T-helper 2 cell treated with Interferon-gamma antibody and Interleukin-4, amounts not matched to agents 5 μg/mL and 100 μg/mL, for 36 hours (primary cell): ENCODE measurements around the gene DCUN1D1.

Experiments
- DNase-seq: peaks from one replicate; pipeline ENCODE4 v3.0.0; 2021; ENCODE audit warnings: low spot score
- H3K27ac Mint-ChIP-seq: one replicate; pipeline ENCODE4 v1.8.0; 2021; ENCODE audit warnings: mild to moderate bottlenecking, mixed read lengths
- H3K27me3 Mint-ChIP-seq: one replicate; pipeline ENCODE4 v1.8.0; 2021; ENCODE audit warnings: low read depth, mixed read lengths
- H3K36me3 Mint-ChIP-seq: one replicate; pipeline ENCODE4 v1.8.0; 2021; ENCODE audit warnings: low read depth, mixed read lengths
- H3K4me1 Mint-ChIP-seq: one replicate; pipeline ENCODE4 v1.8.0; 2021; ENCODE audit warnings: low read depth, mixed read lengths
- H3K4me3 Mint-ChIP-seq: one replicate; pipeline ENCODE4 v1.8.0; 2022; ENCODE audit warnings: mild to moderate bottlenecking, moderate library complexity, mixed read lengths
- H3K9me3 Mint-ChIP-seq: one replicate; pipeline ENCODE4 v1.8.0; 2021; ENCODE audit warnings: mixed read lengths

The DCUN1D1 gene

DNA sequence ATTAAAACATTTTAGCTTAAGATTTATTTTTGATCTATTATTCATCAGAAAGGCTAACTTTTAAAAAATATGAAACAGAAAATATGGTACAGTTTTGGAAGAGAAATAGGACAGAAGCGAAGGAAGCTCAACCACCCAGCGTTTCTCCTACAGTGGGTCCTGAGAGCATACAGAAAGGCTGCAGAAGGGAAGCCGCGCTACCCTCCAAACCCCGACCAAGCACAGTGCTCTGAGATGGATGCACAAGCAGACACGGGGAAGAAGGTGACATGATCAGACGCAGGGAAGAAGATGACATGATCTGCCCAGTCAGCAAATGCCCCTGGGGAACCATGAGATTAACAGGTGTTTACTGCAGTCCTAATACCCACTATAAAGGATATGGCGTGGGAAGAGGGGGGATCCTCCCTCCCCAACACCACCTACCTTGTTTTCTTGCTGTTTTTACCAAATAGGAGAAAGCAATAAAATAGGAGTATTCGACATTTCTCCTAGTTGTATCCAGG, 14.4 kb downstream of the DCUN1D1 start:
- H3K4me1 Mint-ChIP-seq: peaks cover 48% of the 10 kb centered on the region
- H3K27me3 Mint-ChIP-seq: no peaks in the 10 kb centered on the region
- H3K36me3 Mint-ChIP-seq: peaks cover 21% of the 10 kb centered on the region
- H3K27ac Mint-ChIP-seq: no peak overlapping the region
- peak overlapping the region; percentile 30 for H3K4me3 Mint-ChIP-seq
- DNase-seq: no peak
- no peaks in the 10 kb centered on the region for H3K9me3 Mint-ChIP-seq

DNA sequence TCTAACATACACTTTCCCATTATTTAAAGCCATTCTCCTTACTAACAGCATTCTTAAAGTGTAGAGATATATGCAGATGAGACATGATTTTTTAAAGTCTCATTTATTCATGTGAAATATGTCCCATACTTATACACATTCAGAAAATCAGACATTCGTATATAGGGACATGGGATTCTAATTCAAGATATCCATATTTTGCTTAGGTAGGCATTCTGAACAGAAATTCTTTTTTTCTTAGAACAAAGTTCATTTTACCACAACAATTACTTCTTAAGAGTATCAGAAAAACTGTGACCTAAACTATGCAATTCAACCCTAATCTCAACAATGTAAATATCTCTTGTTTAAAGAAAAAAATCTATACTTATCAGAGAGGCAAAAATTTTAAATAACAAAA, 16.2 kb downstream of the DCUN1D1 start:
- Mint-ChIP-seq H3K27me3 (no peaks in the 10 kb centered on the region), H3K4me3 (no peak overlapping the region)

DNA sequence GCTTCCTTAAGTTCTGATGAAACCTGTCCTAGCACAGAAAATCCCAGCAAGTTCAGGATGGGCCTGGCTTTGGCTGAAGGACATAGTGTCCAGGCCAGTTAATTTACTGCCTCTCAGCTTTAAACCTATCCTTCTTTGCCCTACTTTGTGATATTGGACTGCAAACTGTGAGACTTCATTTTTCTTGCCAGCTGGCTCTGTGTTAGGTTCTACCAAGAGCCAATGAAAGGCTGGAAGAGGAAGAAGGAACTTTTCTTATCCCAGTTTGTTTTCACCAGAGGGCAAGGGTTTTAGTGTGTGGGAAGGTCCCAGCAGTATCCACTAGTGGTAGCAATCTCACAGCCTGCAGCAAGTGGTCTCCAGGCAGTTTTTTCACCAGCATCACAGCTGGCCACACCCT, 18.2 kb downstream of the DCUN1D1 start:
- H3K27me3 Mint-ChIP-seq: no peaks in the 10 kb centered on the region
- H3K36me3 Mint-ChIP-seq: peaks cover 23% of the 10 kb centered on the region
- H3K4me3 Mint-ChIP-seq: no peak overlapping the region
- H3K4me1 Mint-ChIP-seq: peaks cover 28% of the 10 kb centered on the region
- no peak overlapping the region for H3K27ac Mint-ChIP-seq
- no peaks in the 10 kb centered on the region for H3K9me3 Mint-ChIP-seq
- DNase-seq: no peak

More for the DNA sequence above, 16.2 kb downstream of the DCUN1D1 start:
- H3K9me3 Mint-ChIP-seq: no peaks in the 10 kb centered on the region
- H3K36me3 Mint-ChIP-seq: peaks cover 22% of the 10 kb centered on the region
- DNase-seq: no peak
- no peak overlapping the region for H3K27ac Mint-ChIP-seq
- peaks cover 43% of the 10 kb centered on the region for H3K4me1 Mint-ChIP-seq

DNA sequence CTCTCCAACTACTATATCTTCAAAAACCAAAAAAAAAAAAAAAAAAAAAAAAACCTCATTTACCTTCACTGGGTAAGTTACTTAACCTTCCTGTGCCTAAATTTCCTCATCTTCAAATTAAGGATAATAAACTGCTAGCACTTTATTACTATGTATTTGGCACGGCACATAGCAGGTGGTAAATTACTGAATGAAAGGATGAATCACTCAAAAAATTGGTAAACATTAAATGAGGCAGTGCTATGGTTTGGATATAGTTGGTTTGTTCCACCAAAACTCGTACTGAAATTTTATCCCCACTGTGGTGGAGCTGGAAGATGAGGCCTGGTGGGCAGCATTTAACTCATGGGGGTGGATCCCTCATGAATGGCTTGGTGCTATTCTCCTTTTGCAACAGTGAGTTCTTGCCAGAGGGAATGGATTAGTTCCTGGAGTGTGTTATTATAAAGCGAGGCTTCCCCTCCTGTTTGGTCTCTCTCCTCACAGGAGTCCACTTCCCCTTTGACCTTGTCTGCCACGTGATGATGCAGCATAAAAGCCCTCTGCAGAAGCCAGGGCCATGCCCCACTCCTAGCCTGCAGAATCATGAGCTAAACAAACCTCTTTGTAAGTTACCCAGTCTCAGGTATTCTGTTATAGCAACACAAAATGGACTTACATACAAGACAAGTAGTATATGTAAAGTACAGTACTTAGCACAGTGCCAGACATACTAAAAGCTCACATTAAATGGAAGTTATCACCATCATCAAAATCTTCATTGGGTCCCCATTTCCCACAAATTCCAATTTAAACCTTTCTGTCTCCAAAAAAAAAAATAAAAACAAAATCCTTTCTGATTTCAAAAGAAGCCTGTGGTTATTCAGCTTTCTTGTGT, 20.6 kb downstream of the DCUN1D1 start:
- Mint-ChIP-seq H3K4me3 (no peak overlapping the region), H3K27me3 (no peaks in the 10 kb centered on the region), H3K4me1 (peaks cover 13% of the 10 kb centered on the region), H3K9me3 (no peaks in the 10 kb centered on the region), H3K36me3 (peaks cover 26% of the 10 kb centered on the region), H3K27ac (no peak overlapping the region)
- DNase-seq: no peak

DNA sequence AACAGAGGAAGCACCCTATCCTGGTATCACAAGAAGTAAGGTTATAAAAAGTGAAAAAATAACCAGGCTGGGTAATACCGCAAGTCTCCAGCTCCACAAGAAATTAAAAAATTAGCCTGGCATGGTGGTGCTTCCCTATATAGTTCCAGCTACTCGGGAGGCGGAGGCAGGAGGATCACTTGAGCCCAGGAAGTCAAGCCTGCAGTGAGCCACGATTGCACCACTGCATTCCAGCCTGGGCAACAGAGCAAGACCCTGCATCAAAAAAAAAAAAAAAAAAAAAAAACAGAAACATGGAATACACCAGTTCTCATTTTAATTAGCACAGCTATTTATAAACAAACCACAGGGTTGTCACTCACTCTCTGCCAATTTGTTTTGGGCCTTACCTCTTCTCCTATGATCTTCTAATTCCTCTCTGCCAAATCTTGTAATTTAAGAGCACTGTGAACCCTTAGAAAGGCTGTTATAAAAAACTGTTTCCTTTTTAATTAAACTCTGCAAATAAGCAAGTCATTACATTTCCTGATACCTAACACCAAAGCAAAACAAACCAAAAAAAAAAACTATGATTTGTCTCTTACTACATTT, 22.6 kb downstream of the DCUN1D1 start:
- Mint-ChIP-seq H3K4me1 (peaks cover 11% of the 10 kb centered on the region), H3K27ac (no peak overlapping the region), H3K27me3 (no peaks in the 10 kb centered on the region), H3K4me3 (no peak overlapping the region), H3K9me3 (no peaks in the 10 kb centered on the region), H3K36me3 (peaks cover 32% of the 10 kb centered on the region)
- no peak for DNase-seq

DNA sequence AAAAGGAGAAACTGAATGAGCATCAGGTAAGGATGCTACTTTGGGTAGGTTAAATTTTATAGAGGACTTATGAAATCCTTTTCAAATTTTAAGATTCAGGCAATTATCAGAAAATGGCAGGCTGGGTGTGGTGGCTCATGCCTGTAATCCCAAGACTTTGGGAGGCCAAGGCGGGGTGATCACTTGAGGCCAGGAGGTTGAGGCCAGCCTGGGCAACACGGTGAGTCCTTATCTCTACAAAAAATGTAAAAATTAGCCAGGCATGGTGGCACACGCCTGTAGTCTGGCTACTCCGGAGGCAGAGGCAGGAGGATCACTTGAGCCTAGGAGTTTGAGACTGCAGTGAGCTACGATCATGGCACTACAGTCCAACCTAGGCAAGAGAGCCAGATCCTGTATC, 23.1 kb downstream of the DCUN1D1 start:
- H3K4me3 Mint-ChIP-seq: no peak overlapping the region
- H3K4me1 Mint-ChIP-seq: peaks cover 8% of the 10 kb centered on the region
- H3K9me3 Mint-ChIP-seq: no peaks in the 10 kb centered on the region
- H3K36me3 Mint-ChIP-seq: peaks cover 33% of the 10 kb centered on the region
- DNase-seq: no peak
- no peak overlapping the region for H3K27ac Mint-ChIP-seq
- no peaks in the 10 kb centered on the region for H3K27me3 Mint-ChIP-seq

DNA sequence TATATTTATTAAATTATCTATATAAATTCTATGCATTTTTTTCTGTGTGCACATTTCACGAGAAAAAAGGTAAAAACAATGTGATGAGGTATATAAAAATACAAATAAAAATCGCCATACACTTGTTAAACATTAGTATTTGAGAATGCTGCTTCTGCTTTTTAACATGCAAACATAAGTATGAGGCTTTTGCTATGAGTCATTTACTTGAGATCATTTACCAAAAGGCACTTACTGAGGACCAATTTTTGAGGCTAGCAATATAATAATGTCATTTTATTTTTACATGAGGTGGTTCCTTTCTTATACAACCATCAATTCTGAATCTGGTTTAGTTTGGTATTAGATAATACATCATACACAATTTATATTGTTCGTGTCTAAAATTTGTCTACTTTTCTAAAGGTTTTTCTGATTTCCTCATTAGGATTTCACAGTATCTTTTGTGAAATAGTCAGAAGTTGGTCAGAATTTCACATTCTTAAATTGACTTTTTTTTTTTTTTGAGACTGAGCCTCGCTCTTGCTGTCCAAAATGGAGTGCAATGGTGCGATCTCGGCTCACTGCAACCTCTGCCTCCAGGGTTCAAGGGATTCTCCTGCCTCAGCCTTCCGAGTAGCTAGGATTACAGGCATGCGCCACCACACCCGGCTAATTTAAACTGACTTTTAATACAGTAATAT, 25.6 kb downstream of the DCUN1D1 start:
- Mint-ChIP-seq H3K27ac (no peak overlapping the region), H3K4me3 (no peak overlapping the region), H3K27me3 (no peaks in the 10 kb centered on the region), H3K9me3 (no peaks in the 10 kb centered on the region), H3K4me1 (peaks cover 5% of the 10 kb centered on the region), H3K36me3 (peaks cover 39% of the 10 kb centered on the region)
- no peak for DNase-seq

DNA sequence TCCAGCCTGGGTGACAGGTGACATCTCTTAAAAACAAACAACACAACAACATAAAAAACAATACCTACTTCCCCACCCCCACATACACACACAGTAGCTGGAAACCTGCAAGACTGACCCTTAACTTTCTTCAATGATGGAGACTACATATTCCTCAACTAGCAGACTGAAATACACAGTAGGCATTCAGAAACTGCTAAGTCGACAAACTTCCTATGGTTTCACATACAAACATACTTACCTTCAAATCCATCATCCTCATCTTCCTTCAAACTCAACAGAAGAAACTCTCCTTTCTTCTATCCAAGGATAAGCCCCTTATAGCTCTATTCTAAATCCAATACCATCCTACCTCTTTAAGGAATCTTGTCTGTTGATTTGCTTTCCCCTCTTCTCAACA, 30.6 kb downstream of the DCUN1D1 start:
- Mint-ChIP-seq H3K27me3 (no peaks in the 10 kb centered on the region), H3K9me3 (no peaks in the 10 kb centered on the region), H3K36me3 (peaks cover 44% of the 10 kb centered on the region), H3K4me1 (no peaks in the 10 kb centered on the region), H3K4me3 (no peak overlapping the region), H3K27ac (no peak overlapping the region)
- no peak for DNase-seq

DNA sequence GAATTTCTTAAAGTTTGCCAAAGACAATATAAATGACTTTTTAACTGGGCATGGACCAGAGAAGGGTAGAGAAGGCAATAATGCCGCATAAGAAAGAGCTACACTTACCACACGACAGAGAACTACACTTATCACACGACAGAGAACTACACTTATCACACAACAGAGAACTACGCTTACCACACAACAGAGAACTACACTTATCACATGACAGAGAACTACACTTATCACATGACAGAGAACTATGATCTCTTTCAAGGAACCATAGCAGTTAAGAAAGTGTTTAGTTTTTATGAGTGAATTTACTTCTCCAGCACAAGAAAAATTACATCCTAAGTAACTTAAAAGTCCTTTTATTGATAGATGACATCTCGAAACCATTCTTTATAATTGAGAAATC, 32.0 kb downstream of the DCUN1D1 start:
- H3K36me3 Mint-ChIP-seq: peaks cover 45% of the 10 kb centered on the region
- no peaks in the 10 kb centered on the region for H3K9me3 Mint-ChIP-seq
- no peaks in the 10 kb centered on the region for H3K27me3 Mint-ChIP-seq
- H3K4me3 Mint-ChIP-seq: no peak overlapping the region
- no peaks in the 10 kb centered on the region for H3K4me1 Mint-ChIP-seq
- DNase-seq: no peak
- no peak overlapping the region for H3K27ac Mint-ChIP-seq

DNA sequence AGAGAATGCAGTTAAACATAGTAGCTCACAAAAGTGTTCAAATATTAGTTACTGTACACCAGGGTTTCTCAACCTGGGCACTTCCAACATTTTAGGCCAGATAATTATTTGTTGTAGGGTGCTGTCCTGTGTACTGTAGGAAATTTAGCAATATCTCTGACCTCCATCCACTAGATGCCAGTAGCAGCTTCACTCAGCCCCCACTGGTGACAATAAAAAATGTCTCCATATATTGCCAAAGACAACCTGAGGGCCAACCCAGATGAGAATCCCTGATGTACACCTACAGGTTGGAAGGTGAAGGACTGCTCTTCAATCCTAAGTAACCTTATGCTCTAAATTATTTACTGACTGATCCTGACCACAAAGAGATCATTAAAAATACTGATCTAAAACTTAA, 32.5 kb downstream of the DCUN1D1 start:
- H3K36me3 Mint-ChIP-seq: peaks cover 43% of the 10 kb centered on the region
- H3K27ac Mint-ChIP-seq: no peak overlapping the region
- no peaks in the 10 kb centered on the region for H3K27me3 Mint-ChIP-seq
- H3K9me3 Mint-ChIP-seq: no peaks in the 10 kb centered on the region
- H3K4me1 Mint-ChIP-seq: no peaks in the 10 kb centered on the region
- H3K4me3 Mint-ChIP-seq: no peak overlapping the region
- DNase-seq: no peak

DNA sequence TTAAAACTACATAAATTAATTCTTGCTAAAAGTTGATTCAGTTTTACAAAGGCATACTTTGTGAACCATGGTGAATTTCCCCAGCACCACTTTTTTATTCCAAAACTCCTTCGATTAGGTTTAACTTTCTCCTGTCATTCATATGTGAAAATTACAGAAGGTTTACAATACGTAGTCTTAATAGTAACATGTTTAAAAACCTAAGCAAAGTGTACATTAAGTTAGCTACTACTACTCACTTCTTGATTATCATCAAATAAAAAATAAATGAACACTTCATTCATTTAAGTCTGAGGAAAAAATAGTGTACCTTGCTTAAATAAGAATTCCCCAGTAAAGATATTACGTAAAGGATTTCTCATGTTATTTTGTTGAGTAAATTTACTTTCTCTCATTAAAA, 38.6 kb downstream of the DCUN1D1 start:
- H3K27me3 Mint-ChIP-seq: no peaks in the 10 kb centered on the region
- no peak overlapping the region for H3K27ac Mint-ChIP-seq
- peaks cover 27% of the 10 kb centered on the region for H3K36me3 Mint-ChIP-seq
- no peaks in the 10 kb centered on the region for H3K9me3 Mint-ChIP-seq
- no peak overlapping the region for H3K4me3 Mint-ChIP-seq
- DNase-seq: no peak
- peaks cover 12% of the 10 kb centered on the region for H3K4me1 Mint-ChIP-seq

DNA sequence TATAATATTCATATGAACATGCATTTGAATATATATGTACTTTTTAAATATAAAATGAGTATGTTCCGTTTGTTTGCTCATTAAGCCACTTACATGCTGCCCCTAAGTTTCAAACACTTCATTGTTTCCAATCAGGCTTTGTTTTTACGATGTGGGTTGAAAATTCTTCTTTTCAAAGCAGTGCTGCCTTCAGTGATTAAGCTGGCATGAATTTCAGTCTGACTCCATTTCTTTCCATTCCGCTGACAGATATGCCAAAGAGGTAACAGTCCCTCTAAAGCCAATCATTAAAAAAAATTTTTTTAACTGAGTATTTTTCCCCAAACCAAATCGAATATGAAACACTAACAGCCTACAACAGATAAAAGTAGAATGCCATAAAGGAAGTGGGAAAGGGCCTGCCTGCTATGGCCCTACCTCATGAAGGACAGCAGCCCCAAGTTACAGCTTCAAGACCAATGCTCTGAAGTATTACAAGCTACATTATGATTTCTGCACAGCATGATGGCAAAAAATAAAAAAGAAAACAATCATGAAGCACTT, 40.0 kb downstream of the DCUN1D1 start:
- no peaks in the 10 kb centered on the region for H3K9me3 Mint-ChIP-seq
- no peak for DNase-seq
- H3K4me3 Mint-ChIP-seq: no peak overlapping the region
- peaks cover 15% of the 10 kb centered on the region for H3K36me3 Mint-ChIP-seq
- no peak overlapping the region for H3K27ac Mint-ChIP-seq
- H3K4me1 Mint-ChIP-seq: peaks cover 19% of the 10 kb centered on the region
- H3K27me3 Mint-ChIP-seq: no peaks in the 10 kb centered on the region

DNA sequence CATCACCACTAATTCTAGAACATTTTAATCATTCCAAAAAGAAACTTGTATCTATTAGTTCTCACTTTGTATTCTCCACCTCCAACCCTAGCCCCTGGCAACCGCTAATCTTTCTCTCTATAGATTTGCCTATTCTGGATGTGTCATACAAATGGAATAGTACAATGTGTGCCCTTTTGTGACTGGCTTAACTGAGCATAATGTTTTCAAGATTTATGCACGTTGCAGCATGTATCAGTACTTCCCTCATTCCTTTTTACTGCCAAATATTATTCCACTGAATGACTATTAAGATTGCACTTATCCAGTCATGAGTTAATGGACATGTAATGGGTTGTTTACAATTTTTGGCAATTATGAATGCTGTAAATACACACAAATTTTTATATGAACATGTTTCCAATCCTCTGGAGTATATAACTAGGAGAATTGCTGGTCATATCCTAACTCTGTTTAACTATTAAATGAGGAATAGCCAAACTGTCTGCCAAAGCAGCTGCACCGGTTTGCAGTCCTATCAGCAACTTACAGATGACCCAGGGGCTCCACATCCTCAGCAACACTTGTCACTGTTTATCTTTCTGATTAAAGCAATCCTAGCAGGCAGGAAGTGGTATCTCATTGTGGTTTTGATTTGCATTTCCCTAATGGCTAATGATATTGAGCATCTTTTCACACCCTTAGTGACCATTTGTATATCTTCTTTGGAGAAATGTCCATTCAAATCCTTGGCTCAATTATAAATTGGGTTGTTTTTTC, 42.9 kb downstream of the DCUN1D1 start:
- no peak overlapping the region for H3K27ac Mint-ChIP-seq
- H3K27me3 Mint-ChIP-seq: no peaks in the 10 kb centered on the region
- H3K36me3 Mint-ChIP-seq: peaks cover 10% of the 10 kb centered on the region
- peaks cover 21% of the 10 kb centered on the region for H3K4me1 Mint-ChIP-seq
- H3K4me3 Mint-ChIP-seq: no peak overlapping the region
- peaks cover 5% of the 10 kb centered on the region for H3K9me3 Mint-ChIP-seq
- no peak for DNase-seq
